Tongue (tissue), 2 donors: Measurements from ENCODE around the gene SELENOM. TPM values are rescaled to one million over a fixed set of nuclear protein-coding genes. Genes with fewer than 3 reads are reported as not detected.
"Not testable (repeated sequence)": the region's sequence is repeated elsewhere in the genome, so short reads cannot be mapped to it uniquely, and the experiment has no call there.

Source experiments
- DNase-seq: peaks from one replicate; pipeline ENCODE4 v3.0.0-alpha.2; 2015
- total RNA-seq: library from RNA; depleted of rRNA; stranded (reverse); fragments of >200 nt; gene quantifications from one replicate; pipeline ENCODE4 v1.2.3, GENCODE V29; 2014

Gene SELENOM
- total RNA-seq, 1 donor from 2014 or later: 67.7 TPM

GRCh38 chr22:31130873-31131272, 23.5 kb upstream of the SELENOM start:
- no peak for DNase-seq

- DNase-seq: no peak
These were observed 20.8 kb upstream of the SELENOM start for GRCh38 chr22:31128156-31128555.

DNA sequence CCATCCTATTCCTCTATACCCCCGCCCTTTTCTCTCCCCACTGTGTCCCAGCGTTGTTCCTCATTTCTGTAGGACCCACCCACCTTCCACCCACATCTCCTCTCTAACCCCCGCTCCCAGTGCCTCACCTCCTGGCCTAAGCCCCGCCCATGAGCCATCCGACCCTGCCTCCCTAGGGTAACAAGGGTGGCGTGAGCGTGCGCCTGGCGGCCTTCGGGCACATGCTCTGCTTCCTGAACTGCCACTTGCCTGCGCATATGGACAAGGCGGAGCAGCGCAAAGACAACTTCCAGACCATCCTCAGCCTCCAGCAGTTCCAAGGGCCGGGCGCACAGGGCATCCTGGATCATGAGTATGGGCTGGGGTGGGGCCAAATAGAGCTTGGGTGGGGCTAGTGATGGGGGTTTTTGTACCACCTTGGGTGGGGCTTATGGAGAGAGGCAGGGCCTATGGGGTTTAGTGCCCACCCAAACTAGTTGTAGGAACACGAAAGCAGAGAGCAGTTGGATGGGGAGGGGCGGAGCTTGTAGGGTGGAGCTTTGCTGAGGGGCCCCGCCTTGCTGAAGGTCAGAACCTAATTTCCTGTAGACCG, 19.9 kb upstream of the SELENOM start:
- no peak for DNase-seq

- no peak for DNase-seq
These were observed 19.5 kb upstream of the SELENOM start for GRCh38 chr22:31126869-31127175.

DNA sequence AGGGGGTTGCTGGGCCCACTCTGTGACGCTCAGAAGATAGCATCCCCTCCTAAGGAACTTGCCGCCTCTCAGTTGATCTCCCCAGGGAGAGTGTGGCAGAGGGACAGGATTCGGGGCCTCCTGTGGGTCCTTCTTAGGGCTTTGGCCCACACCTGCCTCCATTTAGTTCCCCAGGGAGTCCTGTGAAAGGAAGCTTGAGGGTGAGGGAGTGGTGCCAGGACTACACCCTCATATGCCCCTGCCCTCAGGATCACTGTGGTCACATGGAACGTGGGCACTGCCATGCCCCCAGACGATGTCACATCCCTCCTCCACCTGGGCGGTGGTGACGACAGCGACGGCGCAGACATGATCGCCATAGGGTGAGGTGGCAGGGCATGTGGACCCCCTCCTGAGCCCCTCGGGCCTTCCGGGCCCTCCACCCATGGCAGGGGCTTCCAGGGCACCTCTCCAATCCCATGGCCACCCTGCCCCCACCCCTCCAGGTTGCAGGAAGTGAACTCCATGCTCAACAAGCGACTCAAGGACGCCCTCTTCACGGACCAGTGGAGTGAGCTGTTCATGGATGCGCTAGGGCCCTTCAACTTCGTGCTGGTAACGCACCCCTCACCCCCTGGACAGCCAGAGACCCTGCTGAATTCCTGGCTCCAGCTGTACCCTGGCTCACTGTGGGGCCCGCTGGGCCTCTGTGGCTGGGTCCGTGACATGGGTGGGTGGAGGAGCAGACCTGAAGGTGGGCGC, 18.9 kb upstream of the SELENOM start:
- DNase-seq: no peak

GRCh38 chr22:31125521-31126117, 18.3 kb upstream of the SELENOM start:
- DNase-seq: no peak

GRCh38 chr22:31124811-31125465, 17.6 kb upstream of the SELENOM start:
- DNase-seq: no peak

DNA sequence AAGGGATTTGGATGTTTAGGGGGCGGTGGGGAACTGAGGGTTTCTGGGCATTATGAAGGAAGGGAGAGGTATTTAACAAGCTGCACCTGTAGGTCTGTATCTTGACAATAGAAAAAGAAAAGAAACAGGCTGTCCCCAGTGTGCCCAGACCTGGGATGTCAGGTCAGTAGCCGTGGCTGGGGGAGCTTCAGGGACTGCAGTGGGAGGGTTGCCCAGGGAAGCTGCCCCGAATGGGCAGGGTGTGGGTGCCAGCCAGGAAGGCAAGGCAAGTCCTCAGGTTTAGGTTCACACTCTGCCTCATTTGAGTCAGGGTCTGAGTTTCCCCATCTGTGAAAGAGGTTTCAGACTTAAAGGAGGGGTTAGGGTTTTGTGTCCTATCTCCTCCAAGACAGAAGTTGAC, 16.9 kb upstream of the SELENOM start:
- DNase-seq: no peak

GRCh38 chr22:31123292-31123602, 15.9 kb upstream of the SELENOM start:
- DNase-seq: no peak

- DNase-seq: peak; percentile 73
These were observed 15.3 kb upstream of the SELENOM start, which contains the start of gene INPP5J for GRCh38 chr22:31122532-31123291. INPP5J (plus strand) TSS chr22:31122966; CDS start chr22:31123015, 49 bp downstream.

GRCh38 chr22:31122196-31122531, 14.8 kb upstream of the SELENOM start:
- DNase-seq: no peak

GRCh38 chr22:31121403-31121802, 14.0 kb upstream of the SELENOM start:
- no peak for DNase-seq

- no peak for DNase-seq
These were observed 13.3 kb upstream of the SELENOM start for GRCh38 chr22:31120642-31121041.

DNA sequence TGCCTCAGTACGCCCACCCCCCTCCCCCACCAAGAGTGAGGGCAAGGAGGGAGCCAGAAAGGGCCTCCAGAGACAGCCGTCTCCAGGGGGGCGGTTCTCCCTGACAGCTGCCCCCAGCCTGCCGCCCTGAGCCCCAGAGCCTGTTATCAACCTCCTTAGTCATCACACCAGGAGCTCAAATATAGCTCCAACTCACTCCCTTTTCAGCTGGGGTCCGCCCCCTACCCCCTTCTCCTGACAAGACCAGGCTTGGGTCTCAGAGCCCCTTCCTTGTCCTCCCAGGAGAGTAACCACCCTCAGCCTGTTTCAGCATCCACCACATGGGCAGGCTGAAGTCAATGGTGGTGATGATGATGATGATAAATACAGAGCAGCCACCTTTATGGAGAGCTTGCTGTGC, 12.9 kb upstream of the SELENOM start:
- DNase-seq: no peak

GRCh38 chr22:31119026-31119717, 11.8 kb upstream of the SELENOM start:
- DNase-seq: peak; percentile 66

DNA sequence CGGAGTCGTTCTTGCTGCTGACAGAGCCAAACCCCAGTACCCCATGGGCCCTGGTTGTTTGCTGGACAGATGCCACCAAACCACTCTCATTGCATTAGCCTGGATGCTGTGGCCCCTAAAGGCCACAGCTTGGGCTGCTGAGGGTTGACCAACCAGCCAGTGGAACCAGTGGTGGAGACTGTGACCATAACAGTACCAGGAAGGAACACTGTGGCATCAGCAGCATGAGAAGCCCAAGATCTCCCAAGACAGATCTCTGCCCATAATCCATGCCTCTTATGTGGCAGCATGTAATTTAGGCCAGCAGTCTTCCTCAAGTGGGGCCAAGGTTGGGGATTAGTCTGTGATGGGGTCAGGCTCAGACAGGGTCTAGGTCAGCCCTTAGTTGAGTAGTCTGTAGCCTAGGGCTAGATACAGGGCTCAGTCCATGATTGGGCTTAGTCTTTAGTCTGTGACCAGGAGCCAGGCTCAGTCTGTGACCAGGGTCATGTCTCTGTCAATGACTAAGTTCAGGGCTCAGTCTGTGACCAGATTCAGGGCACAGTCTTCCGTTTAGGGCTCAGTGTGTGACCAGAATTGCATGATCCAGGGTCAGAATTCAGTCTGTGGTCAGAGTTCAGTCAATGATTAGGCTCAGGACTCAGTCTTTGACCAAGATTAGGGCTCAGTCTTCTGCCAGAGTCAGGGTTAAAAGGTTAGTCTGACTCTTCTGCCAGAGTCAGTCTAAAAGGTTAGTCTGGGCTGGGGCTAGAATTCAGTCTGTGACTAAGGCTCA, 10.9 kb upstream of the SELENOM start:
- DNase-seq: no peak

DNA sequence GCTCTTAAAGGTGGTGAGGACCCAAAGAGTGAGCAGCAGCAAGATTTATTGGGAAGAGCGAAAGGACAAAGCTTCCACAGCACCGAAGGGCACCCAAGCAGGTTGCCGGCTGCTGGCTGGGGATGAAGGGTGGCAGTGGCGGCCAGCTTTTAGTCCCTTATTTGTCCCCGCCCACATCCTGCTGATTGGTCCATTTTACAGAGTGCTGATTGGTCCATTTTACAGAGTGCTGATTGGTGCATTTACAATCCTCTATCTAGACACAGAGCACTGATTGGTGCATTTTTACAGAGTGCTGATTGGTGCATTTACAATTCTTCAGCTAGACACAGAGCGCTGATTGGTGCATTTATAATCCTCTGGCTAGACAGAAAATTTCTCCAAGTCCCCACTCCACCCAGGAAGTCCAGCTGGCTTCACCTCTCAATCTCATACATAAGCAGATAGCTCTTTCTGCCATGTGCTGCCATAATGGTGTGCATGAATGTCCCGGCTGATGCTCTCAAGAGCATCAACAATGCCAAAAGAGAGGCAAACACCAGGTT, 5.3 kb upstream of the SELENOM start:
- not testable (repeated sequence) for DNase-seq

DNA sequence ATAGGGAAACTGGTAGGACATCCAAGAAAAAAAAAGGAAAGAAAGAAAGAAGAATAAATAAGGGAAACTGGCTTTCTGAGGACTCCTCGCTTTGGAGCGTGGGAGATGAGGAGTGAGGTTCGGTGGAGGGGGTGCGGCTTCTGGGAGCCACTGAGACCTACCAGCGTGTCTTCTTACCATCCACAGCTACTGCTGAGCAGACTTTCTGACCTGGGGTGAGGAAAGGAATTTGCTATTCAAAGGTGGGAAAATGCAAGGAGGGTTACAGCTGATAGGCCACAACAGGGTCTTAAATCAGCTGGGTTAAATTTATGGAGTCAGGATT, 488 bp upstream of the SELENOM start:
- DNase-seq: no peak

GRCh38 chr22:31106731-31107177, 614 bp downstream of the SELENOM start:
- DNase-seq: no peak

DNA sequence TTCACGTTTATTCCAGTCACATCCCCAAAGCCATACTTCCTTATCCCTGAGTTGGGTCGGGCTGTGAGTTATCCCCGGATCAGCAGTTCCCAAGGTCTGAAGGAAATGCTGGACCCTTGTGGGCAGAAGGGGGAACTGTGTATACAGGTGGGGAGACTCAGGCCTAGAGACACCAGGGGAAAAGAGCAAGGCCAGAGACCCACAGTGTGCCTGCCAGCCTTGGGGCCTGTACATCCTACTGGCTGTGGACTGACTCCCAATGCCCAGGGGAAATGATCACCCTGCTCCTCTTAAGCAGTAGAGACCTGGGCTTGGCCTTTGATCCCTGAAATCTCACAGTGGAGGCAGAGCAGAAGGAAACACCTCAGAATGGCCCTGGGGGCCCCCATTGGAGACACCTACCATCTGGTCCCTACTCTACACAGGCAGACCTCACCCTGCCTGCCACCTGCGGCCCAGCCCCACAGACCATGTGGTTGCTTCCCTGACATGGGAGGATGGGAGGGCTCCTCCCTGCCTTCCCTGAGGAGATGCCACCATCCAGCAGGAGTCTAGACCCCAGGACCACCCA, 1.3 kb downstream of the SELENOM start:
- no peak for DNase-seq
